ENCODE measurements around the gene SINHCAF. TPM values are rescaled to one million over a fixed set of nuclear protein-coding genes. Genes with fewer than 3 reads are reported as not detected.

The SINHCAF gene
- total and polyA plus RNA-seq, 2 experiments from 2014 or later: 581 to 686 TPM

- Histone ChIP-seq H3K79me2 (replicated peaks; ENCODE audit: insufficient read depth) (peaks cover 17% of the 10 kb centered on the region; the same call in 1 of the 2 replicates), H3K4me2 (no peak overlapping the region), H2AFZ (no peak overlapping the region), H3K9me2 (ENCODE audit: insufficient read depth) (no peaks in the 10 kb centered on the region), H3K27me3 (ENCODE audit: insufficient read depth) (no peaks in the 10 kb centered on the region), H3K27ac (ENCODE audit: low read depth) (peak overlapping the region; percentile 16; the same call in 1 of the 2 replicates), H3F3A (replicated peaks; ENCODE audit: low read depth) (peaks cover 22% of the 10 kb centered on the region), H4K20me1 (replicated peaks; ENCODE audit: insufficient read depth) (peaks cover 14% of the 10 kb centered on the region), H3K4me3 (no peak overlapping the region), H3K36me3 (ENCODE audit: insufficient read depth) (peaks cover 30% of the 10 kb centered on the region), H3K4me1 (ENCODE audit: insufficient read depth) (no peaks in the 10 kb centered on the region)
- TF ChIP-seq ETS1 (IDR thresholded peaks at IDR 0.05) (no peak), CTCF (conservative IDR thresholded peaks at IDR 0.05; ENCODE audit: low read depth in 2 of 2) (no peak)
- TF ChIP-seq, protein P1, sequence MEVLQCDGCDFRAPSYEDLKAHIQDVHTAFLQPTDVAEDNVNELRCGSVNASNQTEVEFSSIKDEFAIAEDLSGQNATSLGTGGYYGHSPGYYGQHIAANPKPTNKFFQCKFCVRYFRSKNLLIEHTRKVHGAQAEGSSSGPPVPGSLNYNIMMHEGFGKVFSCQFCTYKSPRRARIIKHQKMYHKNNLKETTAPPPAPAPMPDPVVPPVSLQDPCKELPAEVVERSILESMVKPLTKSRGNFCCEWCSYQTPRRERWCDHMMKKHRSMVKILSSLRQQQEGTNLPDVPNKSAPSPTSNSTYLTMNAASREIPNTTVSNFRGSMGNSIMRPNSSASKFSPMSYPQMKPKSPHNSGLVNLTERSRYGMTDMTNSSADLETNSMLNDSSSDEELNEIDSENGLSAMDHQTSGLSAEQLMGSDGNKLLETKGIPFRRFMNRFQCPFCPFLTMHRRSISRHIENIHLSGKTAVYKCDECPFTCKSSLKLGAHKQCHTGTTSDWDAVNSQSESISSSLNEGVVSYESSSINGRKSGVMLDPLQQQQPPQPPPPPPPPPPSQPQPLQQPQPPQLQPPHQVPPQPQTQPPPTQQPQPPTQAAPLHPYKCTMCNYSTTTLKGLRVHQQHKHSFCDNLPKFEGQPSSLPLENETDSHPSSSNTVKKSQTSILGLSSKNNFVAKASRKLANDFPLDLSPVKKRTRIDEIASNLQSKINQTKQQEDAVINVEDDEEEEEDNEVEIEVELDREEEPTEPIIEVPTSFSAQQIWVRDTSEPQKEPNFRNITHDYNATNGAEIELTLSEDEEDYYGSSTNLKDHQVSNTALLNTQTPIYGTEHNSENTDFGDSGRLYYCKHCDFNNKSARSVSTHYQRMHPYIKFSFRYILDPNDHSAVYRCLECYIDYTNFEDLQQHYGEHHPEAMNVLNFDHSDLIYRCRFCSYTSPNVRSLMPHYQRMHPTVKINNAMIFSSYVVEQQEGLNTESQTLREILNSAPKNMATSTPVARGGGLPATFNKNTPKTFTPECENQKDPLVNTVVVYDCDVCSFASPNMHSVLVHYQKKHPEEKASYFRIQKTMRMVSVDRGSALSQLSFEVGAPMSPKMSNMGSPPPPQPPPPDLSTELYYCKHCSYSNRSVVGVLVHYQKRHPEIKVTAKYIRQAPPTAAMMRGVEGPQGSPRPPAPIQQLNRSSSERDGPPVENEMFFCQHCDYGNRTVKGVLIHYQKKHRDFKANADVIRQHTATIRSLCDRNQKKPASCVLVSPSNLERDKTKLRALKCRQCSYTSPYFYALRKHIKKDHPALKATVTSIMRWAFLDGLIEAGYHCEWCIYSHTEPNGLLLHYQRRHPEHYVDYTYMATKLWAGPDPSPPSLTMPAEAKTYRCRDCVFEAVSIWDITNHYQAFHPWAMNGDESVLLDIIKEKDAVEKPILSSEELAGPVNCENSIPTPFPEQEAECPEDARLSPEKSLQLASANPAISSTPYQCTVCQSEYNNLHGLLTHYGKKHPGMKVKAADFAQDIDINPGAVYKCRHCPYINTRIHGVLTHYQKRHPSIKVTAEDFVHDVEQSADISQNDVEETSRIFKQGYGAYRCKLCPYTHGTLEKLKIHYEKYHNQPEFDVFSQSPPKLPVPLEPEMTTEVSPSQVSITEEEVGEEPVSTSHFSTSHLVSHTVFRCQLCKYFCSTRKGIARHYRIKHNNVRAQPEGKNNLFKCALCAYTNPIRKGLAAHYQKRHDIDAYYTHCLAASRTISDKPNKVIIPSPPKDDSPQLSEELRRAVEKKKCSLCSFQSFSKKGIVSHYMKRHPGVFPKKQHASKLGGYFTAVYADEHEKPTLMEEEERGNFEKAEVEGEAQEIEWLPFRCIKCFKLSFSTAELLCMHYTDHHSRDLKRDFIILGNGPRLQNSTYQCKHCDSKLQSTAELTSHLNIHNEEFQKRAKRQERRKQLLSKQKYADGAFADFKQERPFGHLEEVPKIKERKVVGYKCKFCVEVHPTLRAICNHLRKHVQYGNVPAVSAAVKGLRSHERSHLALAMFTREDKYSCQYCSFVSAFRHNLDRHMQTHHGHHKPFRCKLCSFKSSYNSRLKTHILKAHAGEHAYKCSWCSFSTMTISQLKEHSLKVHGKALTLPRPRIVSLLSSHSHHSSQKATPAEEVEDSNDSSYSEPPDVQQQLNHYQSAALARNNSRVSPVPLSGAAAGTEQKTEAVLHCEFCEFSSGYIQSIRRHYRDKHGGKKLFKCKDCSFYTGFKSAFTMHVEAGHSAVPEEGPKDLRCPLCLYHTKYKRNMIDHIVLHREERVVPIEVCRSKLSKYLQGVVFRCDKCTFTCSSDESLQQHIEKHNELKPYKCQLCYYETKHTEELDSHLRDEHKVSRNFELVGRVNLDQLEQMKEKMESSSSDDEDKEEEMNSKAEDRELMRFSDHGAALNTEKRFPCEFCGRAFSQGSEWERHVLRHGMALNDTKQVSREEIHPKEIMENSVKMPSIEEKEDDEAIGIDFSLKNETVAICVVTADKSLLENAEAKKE (CRISPR knock-in tag; IDR thresholded peaks at IDR 0.05): no peak
- H3K4me1 Mint-ChIP-seq: peaks cover 8% of the 10 kb centered on the region
- DNase-seq (ENCODE audit: low spot score) (no peak), ATAC-seq (peak; percentile 31)
- peak overlapping the region; percentile 29 for H3K27ac Mint-ChIP-seq
- peaks cover 51% of the 10 kb centered on the region for H3K36me3 Mint-ChIP-seq (ENCODE audit: low read depth)
- no peaks in the 10 kb centered on the region for H3K9me3 Mint-ChIP-seq
- peaks cover 8% of the 10 kb centered on the region for H3K27me3 Mint-ChIP-seq (ENCODE audit: insufficient read depth, low read depth, poor library complexity)
- H3K4me3 Mint-ChIP-seq: no peak overlapping the region
These were observed 47.5 kb downstream of the SINHCAF start for GRCh38 chr12:31278424-31278823.
